D721Med (cell line): ENCODE measurements around the gene ATP6V0D1.

ENCODE experiments used
- DNase-seq: peaks from one replicate; pipeline ENCODE4 v3.0.0; 2011; ENCODE audit warnings: low spot score; ENCODE audit not compliant: insufficient read length
- FAIRE-seq: peaks from 2 replicates; lab custom pipeline; 2011; peaks lifted over from hg19 to GRCh38; lab: Jason Lieb, UNC
- TF ChIP-seq, protein P1 (sequence below): IDR thresholded peaks from 2 replicates; pipeline ENCODE4 v1.5.1; 2012; ENCODE audit warnings: mild to moderate bottlenecking, control low read depth; ENCODE audit not compliant: insufficient read depth; ENCODE audit errors: missing control alignments

Gene ATP6V0D1

DNA sequence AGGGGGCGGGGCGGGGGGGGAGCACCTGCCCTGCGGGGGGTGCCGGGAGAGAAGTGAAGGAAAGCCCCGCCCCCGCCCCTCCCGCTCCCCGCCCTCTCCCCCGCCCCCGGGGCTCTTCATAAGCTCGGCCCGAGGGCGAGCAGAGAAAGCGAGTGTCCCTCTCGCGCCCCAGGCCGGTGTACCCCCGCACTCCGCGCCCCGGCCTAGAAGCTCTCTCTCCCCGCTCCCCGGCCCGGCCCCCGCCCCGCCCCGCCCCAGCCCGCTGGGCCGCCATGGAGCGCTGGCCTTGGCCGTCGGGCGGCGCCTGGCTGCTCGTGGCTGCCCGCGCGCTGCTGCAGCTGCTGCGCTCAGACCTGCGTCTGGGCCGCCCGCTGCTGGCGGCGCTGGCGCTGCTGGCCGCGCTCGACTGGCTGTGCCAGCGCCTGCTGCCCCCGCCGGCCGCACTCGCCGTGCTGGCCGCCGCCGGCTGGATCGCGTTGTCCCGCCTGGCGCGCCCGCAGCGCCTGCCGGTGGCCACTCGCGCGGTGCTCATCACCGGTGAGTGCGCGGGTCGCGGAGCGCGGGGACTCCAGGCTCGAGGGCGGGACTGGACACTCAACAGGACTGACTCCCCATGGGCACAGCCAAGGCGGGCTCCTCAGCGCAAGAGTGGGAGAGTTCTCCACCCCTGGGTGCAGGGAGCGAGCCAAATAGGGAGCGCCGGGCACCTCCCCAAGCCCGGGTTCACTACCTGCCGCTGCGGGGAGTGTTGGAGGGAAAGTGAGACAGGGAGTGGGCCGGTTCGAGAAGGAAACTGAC lies 49.8 kb downstream of the ATP6V0D1 start, which contains the start of gene HSD11B2:
Gene HSD11B2, plus strand, starts transcription at position 145 of the 798 bp plus-strand sequence. Its CDS starts 128 bp downstream, at position 273.
- TF ChIP-seq, protein P1, sequence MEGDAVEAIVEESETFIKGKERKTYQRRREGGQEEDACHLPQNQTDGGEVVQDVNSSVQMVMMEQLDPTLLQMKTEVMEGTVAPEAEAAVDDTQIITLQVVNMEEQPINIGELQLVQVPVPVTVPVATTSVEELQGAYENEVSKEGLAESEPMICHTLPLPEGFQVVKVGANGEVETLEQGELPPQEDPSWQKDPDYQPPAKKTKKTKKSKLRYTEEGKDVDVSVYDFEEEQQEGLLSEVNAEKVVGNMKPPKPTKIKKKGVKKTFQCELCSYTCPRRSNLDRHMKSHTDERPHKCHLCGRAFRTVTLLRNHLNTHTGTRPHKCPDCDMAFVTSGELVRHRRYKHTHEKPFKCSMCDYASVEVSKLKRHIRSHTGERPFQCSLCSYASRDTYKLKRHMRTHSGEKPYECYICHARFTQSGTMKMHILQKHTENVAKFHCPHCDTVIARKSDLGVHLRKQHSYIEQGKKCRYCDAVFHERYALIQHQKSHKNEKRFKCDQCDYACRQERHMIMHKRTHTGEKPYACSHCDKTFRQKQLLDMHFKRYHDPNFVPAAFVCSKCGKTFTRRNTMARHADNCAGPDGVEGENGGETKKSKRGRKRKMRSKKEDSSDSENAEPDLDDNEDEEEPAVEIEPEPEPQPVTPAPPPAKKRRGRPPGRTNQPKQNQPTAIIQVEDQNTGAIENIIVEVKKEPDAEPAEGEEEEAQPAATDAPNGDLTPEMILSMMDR: no peak
- DNase-seq: no peak
- FAIRE-seq: no peak

DNA sequence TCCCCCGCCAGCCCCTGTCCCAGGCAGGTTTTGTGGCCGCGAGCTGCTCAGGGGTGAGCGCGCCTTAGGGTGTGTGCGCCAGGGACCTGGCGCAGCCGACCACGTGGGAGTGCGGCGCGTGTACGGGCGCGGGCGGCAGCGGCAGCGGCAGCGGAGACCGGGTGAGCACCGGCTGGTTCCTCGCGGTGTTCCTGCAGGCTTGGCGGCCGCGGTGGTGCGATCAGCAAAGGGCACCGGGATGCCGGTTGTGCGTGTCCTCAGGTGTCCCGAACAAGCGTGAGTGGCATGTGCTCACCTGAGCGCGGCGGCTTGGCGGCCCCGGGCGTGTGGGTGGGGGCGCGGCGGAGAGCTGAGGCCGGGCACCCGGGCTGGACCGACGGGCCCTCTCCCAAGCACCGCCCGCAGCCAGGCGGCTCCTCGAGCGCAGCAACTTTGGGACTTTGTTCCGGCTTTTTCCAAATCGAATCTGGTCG lies 50.4 kb downstream of the ATP6V0D1 start:
- FAIRE-seq (no peak), DNase-seq (no peak)
- TF ChIP-seq, protein P1: no peak

DNA sequence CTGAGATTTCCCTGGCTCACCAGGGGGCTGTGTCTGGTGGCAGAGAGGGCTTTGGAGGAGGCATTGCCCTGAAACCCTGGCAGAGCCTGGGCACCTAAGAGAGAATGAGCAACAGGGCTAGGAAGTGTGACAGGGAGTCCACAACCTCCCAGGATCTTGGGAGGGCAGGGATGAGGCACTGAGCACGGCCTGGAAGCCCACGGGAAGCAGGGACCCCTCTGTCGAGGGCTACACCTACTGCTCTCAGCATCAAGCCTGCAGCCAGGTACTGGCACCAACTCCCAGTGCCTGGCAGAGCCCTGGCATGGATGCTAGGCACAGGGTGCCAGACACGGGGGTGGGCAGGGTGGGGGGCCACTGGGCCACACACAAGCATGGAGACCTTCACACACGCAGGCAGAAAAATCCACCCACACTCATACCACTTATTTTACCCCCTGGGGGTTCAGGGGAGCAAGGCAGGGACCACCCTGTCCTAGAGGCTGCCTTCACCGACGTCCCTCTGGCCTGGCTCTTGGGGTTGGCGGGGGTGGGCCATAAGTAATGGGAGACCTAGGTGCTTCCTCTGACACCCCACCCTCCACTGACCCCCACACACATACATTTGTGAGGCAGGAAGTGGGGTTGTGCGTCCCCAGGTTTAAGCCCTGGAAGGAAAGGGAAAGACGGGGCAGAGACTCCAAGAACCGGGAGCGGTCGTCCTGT lies 51.0 kb downstream of the ATP6V0D1 start:
- no peak for FAIRE-seq
- DNase-seq: no peak

DNA sequence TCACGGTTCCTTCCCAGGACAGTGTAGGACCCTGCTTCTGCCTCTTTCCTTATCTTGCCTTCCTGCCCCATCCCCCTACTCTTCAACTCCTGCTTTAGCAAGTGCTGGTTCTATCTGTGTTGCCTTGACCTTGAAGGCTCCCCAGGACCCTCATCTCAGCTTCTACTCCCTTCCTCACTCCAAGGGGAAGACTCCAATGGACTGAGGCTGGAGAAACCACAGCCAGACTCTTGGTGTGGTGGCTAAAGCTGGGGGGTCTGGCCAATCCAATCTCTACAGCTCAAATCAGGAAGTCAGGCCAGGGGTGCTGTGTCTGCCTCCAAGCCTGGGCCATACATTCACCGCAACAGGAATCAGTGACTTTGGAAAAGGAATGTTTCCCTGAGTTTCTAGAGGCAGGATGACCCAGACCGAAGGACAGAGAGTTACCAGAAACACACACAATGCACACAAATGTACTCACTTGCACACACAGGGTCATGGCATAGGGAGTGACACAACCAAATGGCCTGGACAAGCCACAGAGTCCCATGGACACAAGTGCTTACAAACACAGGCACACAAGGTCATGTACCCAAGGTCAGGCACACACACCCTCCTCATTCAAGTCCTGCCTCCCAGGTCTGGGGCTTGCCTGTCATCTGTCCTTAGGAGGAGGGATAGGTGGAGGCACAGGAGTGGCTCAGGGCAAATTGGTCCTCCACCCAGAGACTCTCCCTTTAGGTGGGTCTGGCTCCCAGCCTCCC lies 51.7 kb downstream of the ATP6V0D1 start:
- TF ChIP-seq, protein P1: no peak
- DNase-seq: no peak
- no peak for FAIRE-seq

More for the DNA sequence above, 51.0 kb downstream of the ATP6V0D1 start:
- TF ChIP-seq, protein P1: no peak

DNA sequence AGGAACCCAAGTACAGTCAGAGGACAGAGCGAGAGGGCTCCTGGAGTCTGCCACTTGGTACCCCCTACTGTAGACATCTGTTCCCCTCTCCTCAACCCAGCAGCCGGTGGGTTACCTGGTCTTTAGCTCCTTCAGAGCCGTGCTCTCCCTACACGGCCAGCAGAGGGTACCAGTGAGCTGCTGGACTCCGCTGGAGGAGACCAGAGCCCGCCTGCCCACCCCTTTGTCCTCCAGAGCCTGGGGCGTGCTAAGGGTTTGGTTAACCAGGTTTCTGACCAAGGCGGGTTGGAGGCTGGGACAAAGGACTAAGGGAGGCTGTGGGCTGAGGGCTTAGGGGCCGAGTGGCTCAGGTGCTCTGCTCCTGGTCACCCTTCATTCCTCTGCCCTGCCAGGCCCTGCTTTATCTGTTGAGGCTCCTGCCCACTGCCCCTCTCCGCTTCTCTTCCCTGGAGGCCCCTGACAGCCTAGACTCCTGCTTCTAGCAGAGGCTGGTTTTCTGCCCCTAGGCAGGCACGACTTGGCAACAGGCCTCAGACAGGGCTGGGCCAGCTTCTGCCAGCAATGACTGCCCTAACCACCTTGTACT lies 52.7 kb downstream of the ATP6V0D1 start:
- DNase-seq (peak; percentile 49), FAIRE-seq (no peak)
- TF ChIP-seq, protein P1: peak; percentile 85

DNA sequence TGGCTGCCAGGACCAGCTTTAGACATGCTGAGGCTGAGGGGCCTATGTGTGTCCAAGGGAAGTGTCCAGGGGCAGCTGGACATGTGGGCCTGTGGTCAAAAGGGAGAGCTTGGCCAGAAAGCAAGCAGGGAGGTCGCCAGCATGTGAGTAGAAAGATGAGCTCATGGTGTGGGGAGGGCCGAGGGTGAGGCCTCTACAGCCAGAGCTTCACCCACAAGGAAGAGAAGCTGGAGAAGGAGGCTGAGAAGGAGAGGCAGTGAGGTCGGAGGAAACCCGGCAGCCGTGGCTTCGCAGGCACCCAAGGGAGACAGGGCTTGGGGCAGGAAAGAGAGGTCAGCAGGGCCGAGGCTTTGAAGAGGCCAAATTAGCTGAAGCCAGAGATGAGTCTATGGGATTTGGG lies 54.0 kb downstream of the ATP6V0D1 start:
- FAIRE-seq (no peak), DNase-seq (no peak)
- TF ChIP-seq, protein P1: no peak
